ENCODE measurements around the gene LMAN1L. TPM values are rescaled to one million over a fixed set of nuclear protein-coding genes. Genes with fewer than 3 reads are reported as not detected.

The LMAN1L gene
- total RNA-seq, 4 donors from 2014 or later, result not detected

DNA sequence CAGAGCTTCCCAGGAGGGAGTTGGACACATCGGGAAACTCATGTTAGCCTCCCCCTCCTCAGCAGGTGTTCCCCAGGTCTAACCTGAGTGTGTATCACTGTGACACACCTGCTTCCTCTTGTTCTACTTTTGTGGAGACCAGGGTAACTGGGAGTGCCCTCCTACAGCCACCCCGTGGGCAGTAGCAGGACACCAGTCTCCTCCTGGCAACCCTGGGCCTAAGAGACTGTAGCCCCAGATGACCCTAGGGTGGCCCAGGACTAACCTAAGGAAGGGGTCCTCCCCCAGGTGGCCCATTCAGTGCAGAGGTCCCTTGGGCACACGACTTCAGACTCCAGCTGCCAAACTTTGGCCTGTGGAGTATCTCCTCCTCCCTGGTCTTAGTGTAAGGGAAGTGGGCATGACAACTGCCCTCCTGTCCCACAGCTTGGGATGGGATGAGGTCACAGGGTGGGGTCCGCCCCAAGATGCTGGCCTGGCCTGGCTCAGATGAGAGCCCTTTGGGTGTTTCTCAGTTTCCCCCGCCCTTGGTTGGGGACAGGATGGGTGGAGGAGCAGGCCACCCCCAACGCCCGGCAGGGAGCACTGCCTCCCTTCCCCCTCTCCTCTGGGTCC lies 26.0 kb upstream of the LMAN1L start:
- no peak for TF ChIP-seq CTCF (IDR thresholded peaks at IDR 0.05)
- no peak for ATAC-seq (ENCODE audit: low FRiP score)
- no peak for DNase-seq (ENCODE audit: low spot score)

- TF ChIP-seq CTCF (IDR thresholded peaks at IDR 0.05), result no peak
- ATAC-seq (ENCODE audit: low FRiP score) (no peak), DNase-seq (ENCODE audit: low spot score) (no peak)
Observed at GRCh38 chr15:74787251-74788041, 25.2 kb upstream of the LMAN1L start.

DNA sequence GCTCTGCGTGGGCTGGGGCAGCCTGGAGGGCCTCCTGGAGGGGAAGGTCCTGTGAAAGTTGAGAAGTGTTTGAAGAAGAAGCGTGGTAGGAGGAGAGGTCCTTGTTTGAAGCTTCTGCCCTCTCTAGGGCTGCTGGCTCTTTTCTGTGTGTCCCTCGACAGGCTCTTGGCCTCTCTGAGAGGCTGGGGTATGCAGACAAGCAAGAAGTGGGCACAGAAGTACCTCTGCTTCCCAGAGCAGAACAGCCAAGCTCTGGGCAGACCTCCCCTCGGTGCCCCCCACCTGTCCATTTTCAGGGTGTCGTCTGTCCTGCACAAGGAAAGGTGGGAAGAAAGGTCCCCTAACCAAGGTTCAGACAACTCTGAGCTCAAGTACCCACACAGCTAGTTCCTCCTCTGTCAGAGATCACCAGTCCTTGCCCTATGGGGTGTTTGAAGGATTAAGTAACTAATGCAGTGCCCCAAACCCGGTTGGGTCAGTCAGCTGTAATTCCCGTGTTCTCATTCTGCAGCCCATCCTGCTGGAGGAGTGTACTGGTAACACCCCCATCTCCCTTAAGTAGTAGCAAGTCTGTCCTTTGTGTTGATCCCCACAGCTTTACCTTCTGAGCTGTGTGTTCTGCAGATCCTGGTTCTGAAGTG lies 24.5 kb upstream of the LMAN1L start:
- TF ChIP-seq CTCF (IDR thresholded peaks at IDR 0.05), result no peak
- DNase-seq (ENCODE audit: low spot score), result no peak
- no peak for ATAC-seq (ENCODE audit: low FRiP score)

GRCh38 chr15:74788683-74789151 lies 23.9 kb upstream of the LMAN1L start:
- DNase-seq (ENCODE audit: low spot score) (no peak), ATAC-seq (ENCODE audit: low FRiP score) (no peak)
- TF ChIP-seq CTCF (IDR thresholded peaks at IDR 0.05), result no peak

GRCh38 chr15:74789171-74789631 lies 23.4 kb upstream of the LMAN1L start:
- TF ChIP-seq CTCF (IDR thresholded peaks at IDR 0.05), result no peak
- DNase-seq (ENCODE audit: low spot score) (no peak), ATAC-seq (ENCODE audit: low FRiP score) (no peak)

GRCh38 chr15:74789741-74790079 lies 22.9 kb upstream of the LMAN1L start:
- DNase-seq (ENCODE audit: low spot score) (no peak), ATAC-seq (ENCODE audit: low FRiP score) (no peak)
- no peak for TF ChIP-seq CTCF (IDR thresholded peaks at IDR 0.05)

Measured in omental fat pad (tissue), 4 donors.